ENCODE data around the gene ATG4D.
A peak's percentile ranks its signal among the peaks of the same experiment; 100 is the strongest.
"Not testable (repeated sequence)": the region's sequence is repeated elsewhere in the genome, so short reads cannot be mapped to it uniquely, and the experiment has no call there.

Gene ATG4D

DNA sequence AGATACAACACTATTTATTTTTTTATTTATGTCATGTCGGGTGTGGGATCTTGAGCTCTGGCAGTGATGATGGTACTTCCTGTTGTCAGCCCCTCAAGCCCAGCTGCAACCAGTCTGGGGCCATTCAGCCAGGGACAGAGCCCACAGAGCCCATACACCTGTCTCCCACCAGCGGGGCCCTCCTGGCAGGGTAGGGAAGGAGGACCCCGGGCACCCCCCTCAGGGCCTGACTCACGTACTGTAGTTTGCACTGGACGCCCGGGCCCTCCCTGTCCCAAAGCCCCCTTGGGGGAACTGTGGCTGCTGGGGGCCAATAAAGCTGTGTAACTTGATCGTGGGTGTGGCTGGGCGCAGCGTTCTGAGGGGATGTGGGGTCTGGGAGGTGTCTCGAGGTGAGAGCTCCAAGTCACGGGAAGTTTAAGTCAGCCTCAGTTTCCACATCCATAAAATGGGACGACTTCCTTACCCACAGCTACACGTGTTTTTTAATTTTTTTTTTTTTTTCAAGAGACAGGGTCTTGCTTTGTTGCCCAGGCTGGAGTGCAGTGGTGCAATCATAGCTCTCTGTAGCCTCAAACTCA, 9.5 kb downstream of the ATG4D start:
- DNase-seq: no peak

DNA sequence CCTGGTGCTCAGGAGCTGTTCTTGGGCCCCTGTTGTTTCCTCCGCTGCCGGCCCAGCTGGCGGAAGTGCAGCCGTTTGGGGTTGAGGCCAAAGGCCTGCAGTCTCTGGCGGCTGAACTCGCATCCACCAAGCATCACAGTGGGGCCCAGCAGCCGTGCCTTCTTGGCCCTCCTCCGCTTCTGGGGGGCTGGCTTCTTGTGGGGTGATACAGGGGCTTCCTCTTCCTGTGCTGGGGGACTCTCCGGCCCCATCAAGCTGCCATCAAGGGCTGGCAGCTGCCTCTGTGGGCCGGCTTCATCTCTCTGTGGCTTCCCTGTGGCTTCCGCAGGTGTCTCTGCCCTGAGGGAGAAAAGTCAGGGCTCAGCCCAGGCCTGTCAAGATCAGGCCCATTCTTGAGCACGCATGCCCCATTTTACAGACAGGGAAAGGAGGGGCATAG, 10.3 kb downstream of the ATG4D start:
- no peak for DNase-seq

DNA sequence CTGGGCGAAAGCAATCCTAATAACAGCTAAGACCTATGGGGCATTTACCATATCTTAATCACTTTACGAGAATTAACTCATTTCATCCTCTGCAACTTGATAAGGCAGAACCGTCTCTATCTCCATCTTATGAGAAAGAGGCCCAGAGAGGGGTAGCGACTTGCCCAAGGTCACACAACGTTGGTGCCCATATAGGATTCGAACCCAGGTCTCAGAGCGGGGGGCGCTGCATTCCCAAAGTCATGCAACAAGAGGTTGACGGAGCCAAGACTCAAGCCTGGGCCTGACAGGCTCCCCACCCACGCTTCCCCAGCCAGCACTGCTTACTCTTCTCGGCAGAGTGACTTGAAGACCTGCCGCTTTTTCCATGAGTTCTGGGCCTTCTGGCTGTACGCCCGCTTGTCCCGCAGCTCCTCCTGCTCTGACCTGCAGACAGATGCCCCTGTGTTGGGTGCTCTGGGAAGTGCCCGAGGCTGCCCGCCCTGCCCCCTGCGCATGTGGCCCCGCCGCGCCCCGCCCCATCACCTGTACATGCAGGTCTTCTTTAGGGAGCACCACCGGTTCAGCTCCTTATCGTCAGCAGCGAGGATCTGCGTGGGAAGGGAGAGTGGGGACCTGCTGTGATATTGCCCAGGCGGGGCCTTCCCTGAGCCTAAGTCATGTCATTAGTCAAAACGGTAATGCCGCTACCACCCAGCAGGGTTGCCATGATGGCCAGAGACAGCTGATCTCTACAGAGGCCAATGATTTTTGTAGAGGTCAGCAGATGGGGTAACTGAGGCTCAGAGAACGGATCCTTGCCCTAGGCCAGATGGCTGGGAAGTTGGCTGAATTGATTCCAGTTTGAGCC, 11.3 kb downstream of the ATG4D start:
- no peak for DNase-seq

DNA sequence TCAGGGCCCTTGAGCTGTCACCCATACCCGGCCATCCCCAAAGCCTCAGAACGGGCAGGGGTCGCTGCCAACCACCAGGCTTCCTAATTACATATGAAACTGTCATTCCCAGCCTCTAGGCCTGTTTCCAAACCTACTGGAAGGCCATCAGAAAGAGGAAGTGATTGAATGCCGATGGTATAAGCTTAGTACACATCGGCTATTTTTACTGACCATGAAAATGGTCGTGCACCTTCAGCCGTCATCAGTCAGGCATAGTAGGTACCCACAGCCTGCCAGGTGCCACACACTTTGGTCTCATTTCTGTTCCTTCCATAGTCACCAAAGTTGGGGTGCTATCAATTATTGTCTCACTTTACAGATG, 11.9 kb downstream of the ATG4D start:
- DNase-seq: no peak

DNA sequence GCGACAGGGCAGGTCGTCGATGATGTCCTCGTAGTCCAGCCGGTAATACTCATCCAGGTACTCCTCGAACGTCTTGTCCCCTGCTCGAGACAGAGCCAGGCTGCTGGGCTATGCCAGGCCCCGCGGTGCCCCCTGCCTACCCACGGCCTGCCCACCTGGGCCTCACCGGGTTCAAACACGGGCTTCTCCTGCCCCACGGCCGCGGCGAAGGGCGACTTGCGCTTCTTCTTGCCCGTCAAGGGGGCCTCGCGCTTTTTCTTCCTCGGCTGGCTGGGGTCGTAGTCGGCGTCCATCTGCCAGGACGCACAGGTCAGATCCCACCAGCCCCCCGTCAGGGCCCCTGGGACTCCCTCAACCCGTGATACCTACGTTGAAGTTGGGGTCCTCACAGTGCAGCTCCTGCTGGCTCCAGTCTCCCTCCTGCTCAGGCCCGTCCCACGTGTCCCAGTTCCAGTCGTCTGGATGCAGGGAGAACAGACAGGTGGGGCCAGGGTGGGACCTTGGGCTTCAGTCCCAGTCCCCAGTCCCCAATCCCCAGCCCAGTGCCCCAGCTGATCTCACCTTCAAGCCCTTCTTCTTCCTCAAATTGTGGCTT, 14.0 kb downstream of the ATG4D start:
- no peak for DNase-seq

DNA sequence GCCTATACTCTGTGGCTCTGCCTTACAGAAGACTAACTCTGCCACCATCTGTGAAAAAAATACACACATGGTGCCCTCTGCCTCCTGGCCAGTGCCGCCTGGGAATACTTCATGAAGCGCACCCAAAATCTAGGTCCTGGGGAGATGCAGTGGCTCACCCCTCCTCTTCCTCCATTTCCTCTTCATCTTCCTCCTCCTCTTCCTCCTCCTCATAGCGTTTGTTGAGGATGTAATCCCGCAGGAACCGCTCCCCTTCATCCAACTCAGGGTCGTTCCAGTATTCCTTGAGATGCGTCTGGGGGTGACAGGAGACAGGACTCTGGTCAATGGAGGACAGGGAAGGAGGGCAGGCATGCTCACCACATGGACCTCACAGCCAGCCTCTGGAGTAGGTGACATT, 16.4 kb downstream of the ATG4D start:
- no peak for DNase-seq

DNA sequence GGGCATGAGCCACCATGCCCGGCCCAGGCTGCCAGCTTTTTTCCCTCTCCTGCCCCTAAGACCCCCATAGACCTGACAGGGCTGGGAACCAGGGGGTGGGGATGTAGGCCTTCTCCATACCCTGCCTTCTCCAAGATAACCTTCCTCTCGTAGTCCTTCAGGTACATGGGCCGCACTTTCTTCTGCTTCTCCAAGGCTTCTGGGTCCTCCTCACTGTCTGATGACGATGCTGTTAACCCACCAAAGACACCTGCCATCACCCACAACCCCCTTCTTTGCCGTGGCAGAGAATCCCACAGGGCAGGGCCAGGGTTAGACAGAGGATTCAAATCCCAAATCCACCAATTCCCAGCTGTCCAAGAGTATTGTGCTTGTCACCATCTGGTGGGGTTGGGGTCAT, 18.9 kb downstream of the ATG4D start:
- no peak for DNase-seq

DNA sequence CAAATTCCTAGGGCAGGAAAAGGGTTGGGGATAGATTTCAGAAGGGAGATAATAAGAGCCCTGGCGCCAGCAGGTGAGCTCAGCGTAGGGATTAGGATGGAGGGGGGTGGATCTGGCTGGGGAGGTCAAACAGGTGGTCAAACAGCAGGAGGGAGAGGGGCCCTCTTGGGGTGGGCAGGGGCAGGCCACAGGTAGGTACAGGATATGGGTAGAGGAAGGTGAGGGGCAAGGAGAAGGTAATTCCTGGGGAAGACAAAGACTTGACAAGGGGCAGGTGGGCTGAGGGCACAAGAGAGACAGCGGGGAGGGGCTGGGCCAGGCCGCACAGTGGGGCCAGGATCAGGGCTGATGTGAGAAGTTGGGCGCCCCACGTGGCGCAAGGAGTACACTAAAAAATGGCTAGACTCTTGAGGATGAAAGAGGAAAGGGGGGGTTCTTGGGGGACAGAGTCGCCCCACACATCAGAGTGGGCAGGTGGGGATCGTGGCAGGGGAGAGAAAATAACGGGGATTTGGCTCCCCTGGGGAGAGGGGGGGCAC, 21.4 kb downstream of the ATG4D start:
- DNase-seq: no peak

DNA sequence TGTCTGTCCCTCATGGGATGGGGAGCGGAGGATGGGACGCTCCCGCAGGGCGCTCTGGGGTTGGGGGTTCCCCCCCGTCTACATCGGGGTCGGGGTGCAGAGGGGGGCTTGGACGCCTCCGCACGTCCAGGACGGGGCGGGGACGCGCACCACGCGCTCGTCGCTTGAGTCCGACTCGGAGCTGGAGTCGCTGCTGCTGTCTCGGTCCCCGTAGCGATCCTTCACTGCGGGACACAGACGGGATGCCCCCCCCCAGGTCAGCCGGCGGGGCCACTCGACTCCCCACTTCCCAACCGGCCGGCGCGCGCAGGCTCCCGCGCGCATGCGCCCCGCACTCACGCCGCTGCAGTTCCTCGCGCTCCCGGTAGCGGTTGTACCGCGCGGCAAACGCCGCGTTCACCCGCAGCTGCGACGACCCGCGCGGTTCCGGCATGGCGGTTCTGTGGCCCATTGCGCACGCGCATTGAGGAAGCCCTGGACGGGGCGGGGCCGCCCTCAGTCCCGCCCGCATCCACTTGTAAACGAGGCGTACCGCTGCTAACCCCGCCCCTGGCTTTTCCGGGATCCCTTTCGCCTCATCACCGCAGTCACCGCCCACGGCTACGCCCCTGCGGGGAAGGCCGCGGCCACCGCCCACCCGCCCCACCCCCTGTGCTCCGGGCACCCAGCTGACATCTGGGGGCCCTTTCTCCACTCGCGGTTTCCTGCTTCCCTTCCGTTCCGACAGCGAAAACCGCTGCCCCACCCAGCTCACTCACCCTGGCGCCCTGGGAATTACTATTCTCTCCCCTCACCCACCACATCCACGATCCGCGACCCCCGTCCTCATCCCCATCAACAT, 22.1 kb downstream of the ATG4D start, which contains the start of gene KRI1:
Gene KRI1, minus strand, starts transcription at position 444 of the 841 bp plus-strand sequence. Its CDS starts 11 bp downstream, at position 433.
- peak; percentile 93 for DNase-seq

DNA sequence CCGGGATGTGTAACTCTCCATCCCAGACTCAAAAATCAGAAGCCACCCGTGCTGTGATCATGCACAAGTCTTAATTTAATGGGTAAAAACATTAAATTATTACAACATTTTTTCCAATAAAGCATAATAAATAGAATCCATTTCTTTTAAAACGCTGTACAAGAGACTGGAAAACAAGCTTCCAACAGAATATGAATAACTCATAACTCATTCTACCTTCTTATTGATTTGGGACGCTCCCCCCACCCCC, 22.6 kb downstream of the ATG4D start:
- no peak for DNase-seq

DNA sequence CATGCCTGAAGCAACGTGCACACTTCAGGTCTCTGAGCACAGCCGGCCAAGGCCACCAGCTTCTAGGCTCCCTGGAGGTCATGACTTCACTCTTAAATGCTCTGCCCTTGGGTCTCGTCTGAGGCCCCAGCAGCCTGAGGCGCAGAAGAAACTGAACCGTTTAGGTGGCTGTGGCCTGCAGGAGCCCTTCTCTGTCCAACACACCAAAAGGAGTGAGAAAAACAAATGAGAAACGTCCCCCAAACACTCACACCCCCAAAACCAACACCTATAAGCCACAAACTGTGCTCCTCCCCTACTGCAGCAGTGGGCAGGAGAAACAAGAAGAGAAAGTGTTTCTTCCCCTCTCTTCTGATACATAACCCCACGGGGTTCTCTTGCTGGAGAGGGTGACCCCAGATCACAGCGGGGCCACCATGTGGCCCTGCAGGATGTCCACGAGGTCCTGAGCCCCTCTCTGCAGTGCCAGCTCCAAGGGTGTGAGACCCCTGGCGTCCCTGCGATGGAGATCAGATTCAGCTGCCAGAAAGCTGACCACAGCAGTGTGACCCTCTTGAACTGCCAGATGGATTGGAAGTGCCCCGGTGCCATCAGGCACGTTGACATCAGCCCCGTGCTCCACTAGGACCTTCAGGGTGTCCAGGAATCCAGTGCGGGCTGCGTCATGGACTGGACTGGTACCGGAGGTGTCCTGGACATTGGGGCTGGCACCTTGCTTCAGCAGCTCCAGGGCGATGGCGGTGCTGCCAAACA, 23.1 kb downstream of the ATG4D start:
- no peak for DNase-seq

DNA sequence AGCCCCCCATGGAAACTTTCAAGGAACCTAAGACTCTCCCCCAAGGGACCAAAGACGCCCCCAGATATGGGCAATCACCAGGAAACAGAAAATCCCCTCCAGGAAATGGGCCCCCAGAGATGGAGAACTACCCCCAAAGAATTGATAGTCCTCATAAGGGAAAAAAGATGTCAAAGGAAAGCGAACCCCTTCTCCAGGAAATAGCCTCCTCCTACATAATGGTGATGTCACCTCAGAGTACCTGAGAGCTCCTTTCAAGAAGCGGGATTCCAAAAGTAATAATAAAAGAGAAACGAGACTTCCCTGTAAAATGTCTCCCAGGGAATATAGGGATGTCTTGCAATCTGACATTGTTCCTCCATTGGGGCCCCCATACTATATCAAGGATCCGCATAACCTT, 24.0 kb downstream of the ATG4D start:
- DNase-seq: no peak

DNA sequence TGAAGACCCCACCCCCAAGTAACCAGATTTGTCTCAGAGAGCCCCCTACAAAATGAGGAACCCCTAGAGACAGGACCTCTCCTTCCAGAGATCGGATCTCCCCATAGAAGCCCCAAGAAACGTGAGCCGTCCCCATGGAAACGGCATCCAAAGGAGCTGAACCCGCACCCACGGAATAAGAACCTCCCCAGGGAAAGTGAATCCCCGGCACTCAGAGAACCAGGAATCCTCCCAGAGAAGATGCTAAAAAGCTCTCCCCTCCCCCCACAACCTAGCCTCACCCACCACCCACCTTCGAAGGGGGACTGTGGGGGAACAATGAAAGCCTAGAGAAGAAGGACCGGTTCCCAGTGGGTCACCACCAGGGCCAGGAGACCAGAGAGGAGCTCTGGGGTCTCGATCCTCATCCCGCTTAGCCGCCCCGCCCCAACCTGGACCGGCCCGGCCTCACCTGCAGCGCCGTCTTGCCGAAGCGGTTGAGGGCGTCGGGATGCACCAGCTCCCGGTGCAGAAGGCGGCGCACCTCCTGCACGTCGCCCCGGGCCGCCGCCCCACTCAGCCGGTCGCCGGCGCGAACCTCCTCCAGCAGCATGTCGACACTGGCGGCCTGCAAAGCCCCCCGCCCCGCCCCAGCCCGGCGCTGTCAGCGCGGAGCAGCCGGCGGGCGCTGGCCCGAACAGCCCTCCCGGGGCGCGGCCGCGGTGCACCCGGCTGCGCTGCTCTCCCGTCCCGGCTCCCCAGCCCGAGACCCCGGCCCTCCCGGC, 24.5 kb downstream of the ATG4D start:
- DNase-seq: peak; percentile 79

DNA sequence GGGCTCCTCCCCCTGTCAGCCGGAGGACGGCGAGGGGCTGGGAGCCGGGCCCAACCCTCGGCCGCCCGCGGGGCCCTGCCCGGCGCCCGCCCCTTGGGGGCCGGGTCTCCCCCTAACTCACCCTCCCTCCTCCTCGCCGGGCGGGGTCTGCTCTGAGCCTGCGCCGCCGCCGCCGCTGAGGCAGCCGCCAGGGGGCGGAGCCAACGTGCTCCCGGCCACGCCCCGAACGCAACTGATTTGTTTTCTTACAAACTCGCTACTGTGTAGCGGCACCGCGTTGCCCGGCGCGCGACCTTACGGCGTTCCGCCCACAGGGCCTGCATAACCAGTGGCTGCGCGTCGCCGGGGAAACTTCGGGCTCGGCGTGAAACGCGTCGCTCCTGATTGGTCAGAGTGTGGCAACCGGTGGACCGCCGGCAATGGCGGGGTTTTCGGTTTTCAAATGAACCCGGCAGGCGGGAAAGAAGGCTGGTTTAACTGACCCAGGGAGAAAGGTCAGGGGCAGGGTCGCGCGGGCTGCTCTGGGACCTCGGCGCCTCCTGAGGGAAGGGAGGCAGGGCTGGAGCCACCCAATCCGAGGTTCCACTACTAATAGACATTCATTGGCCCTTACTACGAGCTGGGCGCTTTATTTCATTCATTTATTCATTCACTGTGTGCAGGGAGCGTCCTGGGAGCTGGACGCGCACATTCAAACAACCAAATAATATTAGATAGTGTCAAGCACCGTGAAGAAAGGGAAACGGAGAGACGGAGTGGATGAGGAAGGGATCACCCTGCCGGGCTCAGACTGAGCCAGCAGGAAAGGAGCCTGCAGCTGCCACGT, 25.3 kb downstream of the ATG4D start, which contains the start of gene CDKN2D:
Gene CDKN2D, minus strand, starts transcription at position 154 of the 826 bp plus-strand sequence. CDS start 326 bp downstream, outside the sequence.
- DNase-seq: peak; percentile 98

DNA sequence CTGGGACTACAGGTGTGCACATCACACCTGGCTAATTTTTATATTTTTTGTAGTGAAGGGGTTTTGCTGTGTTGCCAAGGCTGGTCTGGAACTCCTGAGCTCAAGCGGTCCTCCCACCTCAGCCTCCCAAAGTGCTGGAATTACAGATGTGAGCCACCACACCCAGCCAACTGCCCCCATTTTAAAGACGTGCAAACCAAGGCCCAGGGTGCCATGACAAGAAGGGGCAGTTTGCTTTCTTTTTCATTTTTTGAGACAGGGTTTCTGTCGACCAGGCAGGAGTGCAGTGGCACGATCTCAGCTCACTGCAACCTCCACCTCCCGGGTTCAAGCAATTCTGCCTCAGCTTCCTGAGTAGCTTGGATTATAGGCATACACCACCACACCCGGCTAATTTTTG, 30.1 kb downstream of the ATG4D start:
- not testable (repeated sequence) for DNase-seq

DNA sequence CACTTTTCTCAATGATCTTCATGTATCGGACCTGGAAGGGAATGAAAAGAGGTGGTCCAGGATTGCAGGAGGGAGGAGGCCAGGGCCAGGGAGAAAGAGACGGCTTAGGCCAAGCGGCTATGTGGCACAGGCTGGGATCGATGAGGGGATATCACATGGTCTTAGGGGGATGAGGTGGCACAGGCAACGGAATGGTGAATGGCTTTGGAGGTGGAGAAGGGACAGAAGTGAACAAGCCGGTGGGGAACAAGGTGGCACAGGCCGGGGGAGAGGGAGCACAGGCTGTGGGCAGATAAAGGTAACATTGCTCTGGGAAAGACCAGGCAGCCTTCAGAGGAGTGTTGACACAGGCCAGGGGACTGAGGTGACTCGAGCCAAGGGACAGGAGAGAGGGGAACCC, 30.8 kb downstream of the ATG4D start:
- no peak for DNase-seq

DNA sequence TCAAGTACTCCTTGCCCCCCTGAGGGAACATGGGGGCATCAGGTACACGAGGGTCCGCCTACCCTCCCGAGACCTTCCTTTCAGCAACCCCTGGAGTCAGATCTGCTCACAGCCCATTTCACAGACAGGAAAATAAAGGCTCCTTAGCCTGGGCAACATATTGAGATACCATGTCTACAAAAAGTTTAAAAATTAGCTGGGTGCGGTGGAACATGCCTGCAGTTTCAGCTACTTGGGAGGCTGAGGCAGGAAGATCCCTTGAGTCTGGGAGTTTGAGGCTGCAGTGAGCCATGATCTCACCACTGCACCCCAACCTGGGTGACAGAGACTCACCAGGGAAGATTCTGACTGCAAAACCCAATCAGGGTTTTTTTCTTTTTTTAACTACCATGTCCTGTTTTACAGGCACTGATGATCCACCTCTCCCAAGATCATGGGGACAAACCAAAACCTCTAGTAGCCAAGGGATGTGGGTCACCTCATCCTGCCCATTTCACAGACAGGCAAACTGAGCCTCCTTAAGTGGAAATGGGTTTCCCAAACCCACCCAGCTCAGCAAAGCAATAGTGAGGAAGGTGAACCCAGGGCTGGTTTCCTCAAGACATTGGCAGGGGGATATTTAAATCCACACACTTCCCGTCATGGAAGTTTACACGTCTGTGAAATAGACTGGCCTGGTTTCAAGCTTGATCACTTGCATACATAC, 31.5 kb downstream of the ATG4D start:
- no peak for DNase-seq

DNA sequence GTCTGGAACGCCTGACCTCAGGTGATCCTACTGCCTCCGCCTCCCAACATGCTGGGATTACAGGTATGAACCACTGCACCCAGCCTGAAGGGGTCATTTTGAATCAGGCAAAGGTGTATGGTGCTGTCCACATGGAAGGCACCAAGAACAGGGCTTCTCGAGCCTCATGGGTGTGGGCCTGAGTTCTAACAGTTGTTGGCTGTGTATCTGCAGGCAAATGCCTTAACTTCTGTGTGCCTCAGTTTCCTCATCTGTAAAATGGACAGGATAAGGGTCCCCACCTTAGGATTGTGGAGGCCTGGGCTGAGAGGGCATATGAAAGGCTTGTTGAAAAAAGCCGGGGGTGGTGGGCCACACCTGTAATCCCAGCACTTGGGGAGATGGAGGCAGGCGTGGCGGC, 34.2 kb downstream of the ATG4D start:
- DNase-seq: no peak

DNA sequence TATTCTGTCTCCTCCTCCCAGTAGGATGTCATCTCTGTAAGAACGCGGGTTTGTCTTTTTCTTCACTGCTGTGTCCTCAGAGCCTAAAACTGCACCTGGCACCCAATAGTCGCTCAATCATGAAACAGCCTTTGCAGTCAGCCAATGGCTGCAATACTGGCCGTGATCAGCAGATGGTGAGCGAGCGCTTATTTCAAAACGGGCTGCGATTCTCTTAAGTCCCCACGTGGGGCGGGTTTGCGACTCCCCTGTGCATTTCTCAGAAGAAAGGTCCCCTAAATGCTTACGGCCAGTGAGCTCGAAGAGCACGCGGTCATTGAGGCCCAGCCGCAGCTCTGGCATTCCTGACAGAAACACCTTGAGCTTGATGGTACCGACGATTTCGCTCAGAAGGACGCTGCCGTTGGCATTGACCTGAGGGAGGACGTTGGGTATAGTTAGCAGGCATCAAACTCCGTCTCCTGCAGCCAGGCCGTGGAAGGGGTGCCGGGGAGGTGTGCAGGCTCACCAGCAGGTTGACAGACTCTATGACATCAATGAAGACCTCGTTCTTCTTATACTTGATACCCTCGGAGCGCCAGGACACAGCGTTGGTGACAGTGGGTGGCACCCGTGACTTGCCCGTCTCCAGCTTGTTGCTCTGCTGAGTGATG, 37.4 kb downstream of the ATG4D start:
- DNase-seq: peak; percentile 86

Data from NCI-H510A (cell line).